SW480 (cell line): ENCODE results near the gene FNDC7.
"Not testable (repeated sequence)": the region's sequence is repeated elsewhere in the genome, so short reads cannot be mapped to it uniquely, and the experiment has no call there.

ENCODE experiments used
- DNase-seq: peaks from one replicate; pipeline ENCODE4 v3.0.0-alpha.2; 2016; ENCODE audit warnings: low spot score

The FNDC7 gene

GRCh38 chr1:108745980-108746381, 33.3 kb downstream of the FNDC7 start:
- DNase-seq: no peak

- DNase-seq: peak; percentile 93
Observed at GRCh38 chr1:108746382-108747170, 33.9 kb downstream of the FNDC7 start, which contains the start of gene STXBP3. TSS of gene STXBP3 (plus strand) at chr1:108746674. CDS start at chr1:108746738, 64 bp downstream.

- DNase-seq: peak; percentile 87
Observed at GRCh38 chr1:108747171-108747850, 34.6 kb downstream of the FNDC7 start.

- DNase-seq: no peak
Observed at GRCh38 chr1:108747898-108748297, 35.2 kb downstream of the FNDC7 start.

DNA sequence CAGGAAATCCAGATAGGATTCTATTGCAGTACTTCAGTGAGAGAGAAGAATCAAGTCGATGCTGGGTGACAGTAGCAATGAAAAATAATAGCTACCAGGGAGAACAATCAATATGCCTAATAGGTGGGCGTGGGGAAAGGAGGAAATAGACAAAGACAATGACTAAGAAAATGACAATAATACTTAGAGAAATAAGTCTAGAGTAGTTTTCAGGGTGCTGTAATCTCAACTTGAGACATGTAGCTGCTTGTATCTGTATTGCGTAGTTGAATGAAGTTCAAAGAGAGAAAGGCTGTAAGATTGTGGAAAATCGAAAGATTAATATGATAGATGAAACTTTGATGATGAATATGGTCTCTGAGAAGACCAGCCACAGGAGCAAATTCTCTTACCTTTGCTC, 36.4 kb downstream of the FNDC7 start:
- no peak for DNase-seq

- DNase-seq: no peak
Observed at GRCh38 chr1:108750476-108751181, 37.9 kb downstream of the FNDC7 start.

DNA sequence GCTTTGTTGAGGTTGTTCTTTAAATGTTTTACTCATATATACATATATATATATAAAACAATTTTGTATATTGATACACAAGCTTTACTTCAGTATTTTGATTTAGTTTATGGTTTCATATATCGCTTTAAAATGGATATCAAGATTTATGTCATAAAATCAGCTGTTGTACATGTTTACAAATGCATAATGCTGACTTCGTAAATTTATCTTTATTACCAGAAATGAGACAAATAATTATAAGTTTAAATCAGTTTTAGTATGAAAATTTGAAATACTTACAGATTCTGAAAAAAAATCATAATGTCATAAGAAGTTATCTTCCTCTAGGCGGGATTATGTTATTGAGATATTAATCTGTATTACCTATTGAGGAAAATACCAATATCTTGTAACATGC, 40.7 kb downstream of the FNDC7 start:
- DNase-seq: no peak

- no peak for DNase-seq
Observed at GRCh38 chr1:108758796-108759195, 46.1 kb downstream of the FNDC7 start.

GRCh38 chr1:108767115-108767514, 54.4 kb downstream of the FNDC7 start:
- no peak for DNase-seq

DNA sequence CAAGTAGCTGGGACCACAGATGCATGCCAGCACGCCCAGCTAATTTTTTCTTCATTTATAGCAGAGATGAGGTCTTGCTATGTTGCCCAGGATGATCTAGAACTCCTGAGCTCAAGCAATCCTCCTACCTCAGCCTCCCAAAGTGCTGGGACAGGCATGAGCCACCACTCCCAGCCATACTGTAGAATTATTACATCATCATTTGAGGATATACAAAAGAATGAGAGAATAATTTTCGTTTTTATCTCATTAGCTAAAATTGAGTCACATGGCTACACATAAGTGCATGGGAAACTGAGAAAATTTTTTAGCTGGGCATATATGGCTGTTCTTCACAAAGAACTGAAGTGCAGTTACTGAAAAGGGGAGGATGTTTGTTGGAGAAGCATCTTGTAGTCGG, 55.0 kb downstream of the FNDC7 start:
- DNase-seq: no peak

GRCh38 chr1:108777839-108778238, 65.1 kb downstream of the FNDC7 start:
- no peak for DNase-seq

DNA sequence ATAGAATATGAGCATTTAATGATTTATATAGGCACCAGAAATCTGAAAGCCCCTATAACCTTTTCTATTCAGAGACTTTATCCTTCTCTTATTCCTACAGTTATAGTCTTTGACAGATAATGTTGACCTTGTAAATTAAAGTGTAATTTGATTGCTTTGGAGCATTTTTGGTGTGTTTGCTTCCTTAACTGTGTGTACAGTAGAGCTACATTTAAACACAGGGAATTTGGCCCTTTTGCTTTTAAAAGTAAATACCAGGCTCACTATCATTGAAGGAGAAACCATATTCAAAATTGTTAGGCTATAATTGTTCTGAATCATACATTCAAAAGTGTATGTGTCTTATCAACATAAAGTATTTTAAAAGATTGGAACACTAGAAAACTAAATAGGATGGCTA, 66.7 kb downstream of the FNDC7 start:
- DNase-seq: no peak

GRCh38 chr1:108780937-108781574, 68.3 kb downstream of the FNDC7 start:
- DNase-seq: no peak

DNA sequence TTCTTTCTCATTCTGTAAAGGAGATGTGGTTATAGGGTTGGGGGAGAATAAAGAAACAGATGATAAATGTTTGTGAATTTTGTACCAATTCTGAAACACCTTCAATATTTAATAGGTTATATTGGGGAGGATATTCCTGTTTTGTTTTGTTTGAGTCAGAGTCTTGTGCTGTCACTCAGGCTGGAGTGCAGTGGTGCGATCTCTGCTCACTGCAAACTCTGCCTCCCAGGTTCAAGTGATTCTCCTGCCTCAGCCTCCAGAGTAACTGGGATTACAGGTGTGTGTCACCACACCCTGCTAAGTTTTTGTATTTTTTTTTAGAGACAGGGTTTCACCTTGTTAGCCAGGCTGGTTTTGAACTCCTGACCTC, 68.9 kb downstream of the FNDC7 start:
- DNase-seq: not testable (repeated sequence)

- DNase-seq: no peak
Observed at GRCh38 chr1:108785264-108785663, 72.6 kb downstream of the FNDC7 start.

GRCh38 chr1:108785880-108786279, 73.2 kb downstream of the FNDC7 start:
- no peak for DNase-seq

- no peak for DNase-seq
Observed at GRCh38 chr1:108791790-108792189, 79.1 kb downstream of the FNDC7 start.
